Type B pancreatic cell (in vitro differentiated cells): ENCODE data around the gene RNF187. TPM values are rescaled to one million over a fixed set of nuclear protein-coding genes. Genes with fewer than 3 reads are reported as not detected.

Source experiments
- DNase-seq: peaks from one replicate; pipeline ENCODE4 v3.0.0; 2021; ENCODE audit warnings: mixed read lengths; ENCODE audit not compliant: unreplicated experiment; ENCODE audit errors: extremely low spot score
- H3K27ac Mint-ChIP-seq: 2 replicates; pipeline ENCODE4 v1.8.0; 2021; ENCODE audit warnings: mild to moderate bottlenecking, mixed read lengths
- H3K27me3 Mint-ChIP-seq: 2 replicates; pipeline ENCODE4 v1.8.0; 2021; ENCODE audit warnings: mixed read lengths
- H3K36me3 Mint-ChIP-seq: 2 replicates; pipeline ENCODE4 v1.8.0; 2021; ENCODE audit warnings: mixed read lengths
- H3K4me1 Mint-ChIP-seq: one replicate; pipeline ENCODE4 v1.8.0; 2021; ENCODE audit warnings: mixed read lengths; ENCODE audit not compliant: unreplicated experiment
- H3K4me3 Mint-ChIP-seq: 2 replicates; pipeline ENCODE4 v1.8.0; 2021; ENCODE audit warnings: mild to moderate bottlenecking, mixed read lengths
- H3K9me3 Mint-ChIP-seq: 2 replicates; pipeline ENCODE4 v1.8.0; 2021; ENCODE audit warnings: mixed read lengths
- CTCF ChIP-seq: fragments of 200-600 bp; sonication (generic); conservative IDR thresholded peaks from 2 replicates; pipeline ENCODE4 v1.5.0; 2021; ENCODE audit warnings: antibody characterized with exemption, mild to moderate bottlenecking
- microRNA-seq: library from miRNA; unstranded; fragments of <30 nt; microRNA quantifications from one replicate; pipeline ENCODE4, GENCODE V29; 2020
- total RNA-seq: library from RNA; stranded (reverse); gene quantifications from 2 replicates; pipeline ENCODE4 v1.2.1, GENCODE V29; 2021; ENCODE audit warnings: low replicate concordance

RNF187 gene
- total RNA-seq, 1 donor from 2014 or later, result 117 TPM

GRCh38 chr1:228543396-228543795 lies 56.2 kb downstream of the RNF187 start:
- Mint-ChIP-seq H3K27me3 (no peaks in the 10 kb centered on the region), H3K36me3 (no peaks in the 10 kb centered on the region), H3K4me3 (no peak overlapping the region), H3K27ac (no peak overlapping the region), H3K4me1 (no peaks in the 10 kb centered on the region), H3K9me3 (peaks cover 22% of the 10 kb centered on the region)
- TF ChIP-seq CTCF, result no peak
- no peak for DNase-seq

GRCh38 chr1:228544021-228544850 lies 57.1 kb downstream of the RNF187 start:
- no peaks in the 10 kb centered on the region for H3K4me1 Mint-ChIP-seq
- H3K9me3 Mint-ChIP-seq, result peaks cover 20% of the 10 kb centered on the region
- DNase-seq, result no peak
- no peaks in the 10 kb centered on the region for H3K36me3 Mint-ChIP-seq
- H3K27ac Mint-ChIP-seq, result no peak overlapping the region
- no peak for TF ChIP-seq CTCF
- no peak overlapping the region for H3K4me3 Mint-ChIP-seq
- H3K27me3 Mint-ChIP-seq, result no peaks in the 10 kb centered on the region

- Mint-ChIP-seq H3K4me3 (no peak overlapping the region), H3K27ac (no peak overlapping the region), H3K36me3 (no peaks in the 10 kb centered on the region), H3K27me3 (no peaks in the 10 kb centered on the region), H3K9me3 (peaks cover 20% of the 10 kb centered on the region), H3K4me1 (no peaks in the 10 kb centered on the region)
- TF ChIP-seq CTCF, result no peak
- no peak for DNase-seq
Observed at GRCh38 chr1:228544921-228545591, 57.9 kb downstream of the RNF187 start.

Small RNA genes lying within 50 kb of the gene (microRNA-seq; reads per million reads assigned to microRNA genes)
- not detected for gene MIR4666A

Other genes starting within 250 kb of the RNF187 start
- 33.6 and 38.0 TPM in 2 replicates for gene TRIM11, start 80.5 kb upstream of the RNF187 start, total RNA-seq
- 7.8 and 9.4 TPM in 2 replicates for gene TRIM17, start 70.5 kb upstream of the RNF187 start, total RNA-seq
- 81.1 and 121 TPM in 2 replicates for gene RHOU, start 248.1 kb downstream of the RNF187 start, total RNA-seq